Gastrocnemius medialis (tissue), 4 donors: Measurements from ENCODE around the gene PRRT2. TPM values are rescaled to one million over a fixed set of nuclear protein-coding genes. Genes with fewer than 3 reads are reported as not detected.
A peak's percentile ranks its signal among the peaks of the same experiment; 100 is the strongest.

Source experiments
- ATAC-seq, 2 donors: fragments of 150-250 bp; one replicate each; pipeline ENCODE4 v1.9.1; 2016
- DNase-seq, 2 donors: peaks; one replicate each; pipeline ENCODE4 v3.0.0-alpha.2; 2019
- H3K27ac ChIP-seq, 4 donors: fragments of 200-600 bp; sonication (generic); 1 replicate in 1 of 4; 2 replicates in 3 of 4; pipeline ENCODE4 v1.5.1; 2016 to 2018; ENCODE audit warnings: mild to moderate bottlenecking in 2 of 4, moderate library complexity in 1 of 4
- H3K27me3 ChIP-seq, 3 donors: fragments of 200-600 bp; sonication (generic) in 2 of 3; 1 replicate in 1 of 3; 2 replicates in 2 of 3; pipeline versions ENCODE4 v1.5.1 to v1.6.0; 2016 to 2019; ENCODE audit warnings: mild to moderate bottlenecking in 1 of 3, moderate library complexity in 1 of 3
- H3K36me3 ChIP-seq, 2 donors: fragments of 200-600 bp; sonication (generic) in 1 of 2; one replicate each; pipeline ENCODE4 v1.5.1; 2017 to 2018
- H3K4me1 ChIP-seq, 2 donors: fragments of 200-600 bp; sonication (generic) in 1 of 2; one replicate each; pipeline ENCODE4 v1.5.1; 2016 to 2017; ENCODE audit warnings: mild to moderate bottlenecking in 2 of 2
- H3K4me3 ChIP-seq, 4 donors: fragments of 200-600 bp; sonication (generic) in 3 of 4; 1 replicate in 1 of 4; 2 replicates in 3 of 4; pipeline ENCODE4 v1.5.1; 2016 to 2019; ENCODE audit warnings: mild to moderate bottlenecking in 2 of 4
- H3K9me3 ChIP-seq, 3 donors: fragments of 200-600 bp; sonication (generic) in 2 of 3; 1 replicate in 1 of 3; 2 replicates in 2 of 3; pipeline ENCODE4 v1.5.1; 2016 to 2019
- POLR2A ChIP-seq, 2 donors: fragments of 450-650 bp; IDR thresholded peaks; one replicate each; pipeline ENCODE4 v1.6.1; 2017; ENCODE audit warnings: antibody characterized with exemption in 2 of 2, mild to moderate bottlenecking in 2 of 2, moderate library complexity in 2 of 2
- in situ Hi-C, 4 donors: fragments of 200-750 bp; cut with MboI; loops; one replicate each; pipeline versions ENCODE4 v1.15.0 to v1.8.0; 2017; ENCODE audit warnings: low sequenced_read_pairs in 4 of 4
- intact Hi-C: fragments of 100-400 bp; cut with DNase I; formaldehyde crosslinking; loops from one replicate; pipeline ENCODE4 v1.15.1; 2023; ENCODE audit warnings: low total_unique reads
- total RNA-seq, 4 donors: library from RNA; depleted of rRNA; stranded (reverse); fragments of >200 nt; gene quantifications; one replicate each; pipeline versions ENCODE4 v1.1.0 to v1.2.3, GENCODE V29; 2016
- TF ChIP-seq, protein P1 (sequence below), 5 experiments: fragments of 450-650 bp in 3 of 5; fragments of 200-600 bp in 2 of 5; sonication (generic) in 2 of 5; IDR thresholded peaks in 4 of 5; conservative IDR thresholded peaks in 1 of 5; 1 replicate in 4 of 5; 2 replicates in 1 of 5; pipeline ENCODE4 v1.5.1; 2016 to 2019; ENCODE audit warnings: antibody characterized with exemption in 5 of 5, mild to moderate bottlenecking in 3 of 5, moderate library complexity in 3 of 5

PRRT2 gene
- total RNA-seq, 4 donors from 2014 or later, result 3.5 TPM; not detected in 3

DNA sequence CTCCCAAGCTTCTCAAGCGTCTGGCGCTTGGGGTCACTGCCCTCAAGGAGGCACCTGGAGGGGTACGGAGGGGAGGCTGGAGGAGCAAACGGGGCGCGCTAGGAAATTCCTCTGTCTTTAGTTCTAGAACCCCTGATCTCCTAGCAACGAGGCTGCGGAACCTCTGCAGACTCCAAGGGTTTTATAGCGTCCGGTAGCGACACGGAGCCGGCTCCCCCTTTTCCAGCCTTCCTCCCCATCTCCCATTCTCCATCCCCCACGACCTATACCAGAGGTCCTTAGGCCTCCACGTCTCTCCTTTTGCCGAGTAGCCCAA, 51.6 kb downstream of the PRRT2 start:
- Histone ChIP-seq H3K27me3 (no peaks in the 10 kb centered on the region), H3K9me3 (no peaks in the 10 kb centered on the region), H3K27ac (peak overlapping the region; percentile 87 to 96 (median 93)), H3K4me1 (peaks cover 18 to 20% of the 10 kb centered on the region in 2 donors), H3K36me3 (peaks cover 0 to 28% of the 10 kb centered on the region in 2 donors), H3K4me3 (peak overlapping the region; percentile 40 to 81 (median 79))
- intact Hi-C loops, result loop anchor here (1.0 to 10.0 kb wide), 6 partner anchors 37 to 161 kb away; partner anchors contain the start of genes ASPHD1, C16orf92, HIRIP3 and KCTD13
- TF ChIP-seq, protein P1, sequence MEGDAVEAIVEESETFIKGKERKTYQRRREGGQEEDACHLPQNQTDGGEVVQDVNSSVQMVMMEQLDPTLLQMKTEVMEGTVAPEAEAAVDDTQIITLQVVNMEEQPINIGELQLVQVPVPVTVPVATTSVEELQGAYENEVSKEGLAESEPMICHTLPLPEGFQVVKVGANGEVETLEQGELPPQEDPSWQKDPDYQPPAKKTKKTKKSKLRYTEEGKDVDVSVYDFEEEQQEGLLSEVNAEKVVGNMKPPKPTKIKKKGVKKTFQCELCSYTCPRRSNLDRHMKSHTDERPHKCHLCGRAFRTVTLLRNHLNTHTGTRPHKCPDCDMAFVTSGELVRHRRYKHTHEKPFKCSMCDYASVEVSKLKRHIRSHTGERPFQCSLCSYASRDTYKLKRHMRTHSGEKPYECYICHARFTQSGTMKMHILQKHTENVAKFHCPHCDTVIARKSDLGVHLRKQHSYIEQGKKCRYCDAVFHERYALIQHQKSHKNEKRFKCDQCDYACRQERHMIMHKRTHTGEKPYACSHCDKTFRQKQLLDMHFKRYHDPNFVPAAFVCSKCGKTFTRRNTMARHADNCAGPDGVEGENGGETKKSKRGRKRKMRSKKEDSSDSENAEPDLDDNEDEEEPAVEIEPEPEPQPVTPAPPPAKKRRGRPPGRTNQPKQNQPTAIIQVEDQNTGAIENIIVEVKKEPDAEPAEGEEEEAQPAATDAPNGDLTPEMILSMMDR (IDR thresholded peaks at IDR 0.05 in 4 of 5, conservative IDR thresholded peaks at IDR 0.05 in 1 of 5), result no peak
- TF ChIP-seq POLR2A (IDR thresholded peaks at IDR 0.05), result no peak
- DNase-seq (no peak), ATAC-seq (no peak)
- in situ Hi-C loops, result no loop called here

DNA sequence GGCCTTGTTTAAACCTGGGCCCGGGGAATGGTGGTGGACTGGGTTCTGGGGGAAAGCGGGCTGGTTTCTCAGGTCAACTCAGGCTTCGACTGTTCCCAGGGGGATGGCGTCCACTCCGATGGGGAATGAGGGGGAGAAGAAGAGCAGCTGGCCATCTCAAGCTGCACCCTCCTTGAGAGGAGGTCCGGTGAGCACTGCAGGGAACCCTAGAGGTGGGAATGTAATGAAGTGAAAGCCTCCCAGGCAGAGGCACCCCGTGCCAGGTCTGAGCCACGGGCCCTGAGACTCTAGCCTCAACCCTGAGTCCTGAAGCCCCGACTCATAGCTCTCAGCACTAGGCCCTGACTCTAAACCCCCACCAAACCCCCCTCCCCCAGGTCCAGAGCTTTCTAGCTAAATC, 52.2 kb downstream of the PRRT2 start:
- TF ChIP-seq POLR2A (IDR thresholded peaks at IDR 0.05), result no peak
- TF ChIP-seq, protein P1 (IDR thresholded peaks at IDR 0.05 in 4 of 5, conservative IDR thresholded peaks at IDR 0.05 in 1 of 5), result no peak
- H3K36me3 ChIP-seq, result peaks cover 0 to 22% of the 10 kb centered on the region in 2 donors
- H3K4me3 ChIP-seq, result no peak overlapping the region
- H3K27ac ChIP-seq, result no peak overlapping the region
- in situ Hi-C loops, result no loop called here
- no peaks in the 10 kb centered on the region for H3K27me3 ChIP-seq
- intact Hi-C loops, result loop anchor here (10.0 kb wide), 1 partner anchor 161 kb away; the partner anchor contains the start of gene C16orf92
- ATAC-seq (no peak), DNase-seq (no peak)
- no peaks in the 10 kb centered on the region for H3K9me3 ChIP-seq
- peaks cover 18 to 20% of the 10 kb centered on the region in 2 donors for H3K4me1 ChIP-seq

Other genes starting within 250 kb of the PRRT2 start
- under 1 TPM in 3 of 4 donors, not detected in 1; 0.12 to 0.88 (median 0.84) TPM for gene SPN, start 148.9 kb upstream of the PRRT2 start, total RNA-seq
- 1 to 10 TPM in 2 of 4 donors, under 1 TPM in 2; 0.78 to 2.5 (median 1.5) TPM for gene QPRT, start 133.0 kb upstream of the PRRT2 start, total RNA-seq
- under 1 TPM in 2 of 4 donors, not detected in 2; 0.26 to 0.31 TPM for gene C16orf54, start 66.2 kb upstream of the PRRT2 start, total RNA-seq
- gene ZG16, start 33.9 kb upstream of the PRRT2 start, total RNA-seq, result 1 to 10 TPM in 1 of 4 donors, not detected in 3; 1.7 TPM
- gene KIF22, start 21.4 kb upstream of the PRRT2 start, total RNA-seq, result 10 to 100 TPM in 3 of 4 donors, 1 to 10 TPM in 1; 9.0 to 13.9 (median 12.8) TPM
- 100 to 1,000 TPM in 2 of 4 donors, 10 to 100 TPM in 2; 68.7 to 145 (median 96.4) TPM for gene MAZ, start 5.7 kb upstream of the PRRT2 start, total RNA-seq
- 10 to 100 TPM; 15.5 to 29.2 (median 21.7) TPM for gene PAGR1, start 4.0 kb downstream of the PRRT2 start, total RNA-seq
- 10 to 100 TPM; 40.3 to 77.5 (median 47.6) TPM for gene MVP, start 8.3 kb downstream of the PRRT2 start, total RNA-seq
- 10 to 100 TPM; 35.5 to 71.8 (median 55.7) TPM for gene CDIPT, start 51.0 kb downstream of the PRRT2 start, total RNA-seq
- 1 to 10 TPM in 1 of 4 donors, under 1 TPM in 3; 0.20 to 1.7 (median 0.56) TPM for gene SEZ6L2, start 87.4 kb downstream of the PRRT2 start, total RNA-seq
- gene ASPHD1, start 88.3 kb downstream of the PRRT2 start, total RNA-seq, result not detected
- 1 to 10 TPM; 3.7 to 8.6 (median 6.3) TPM for gene KCTD13, start 114.0 kb downstream of the PRRT2 start, total RNA-seq
- gene TMEM219, start 149.9 kb downstream of the PRRT2 start, total RNA-seq, result 100 to 1,000 TPM in 1 of 4 donors, 10 to 100 TPM in 3; 48.1 to 120 (median 60.2) TPM
- gene TAOK2, start 161.7 kb downstream of the PRRT2 start, total RNA-seq, result 10 to 100 TPM; 15.9 to 31.0 (median 22.1) TPM
- gene HIRIP3, start 183.4 kb downstream of the PRRT2 start, total RNA-seq, result 10 to 100 TPM; 13.5 to 25.6 (median 17.2) TPM
- gene INO80E, start 184.0 kb downstream of the PRRT2 start, total RNA-seq, result 10 to 100 TPM; 45.4 to 74.8 (median 55.5) TPM
- gene DOC2A, start 198.8 kb downstream of the PRRT2 start, total RNA-seq, result not detected
- gene C16orf92, start 211.0 kb downstream of the PRRT2 start, total RNA-seq, result not detected
- under 1 TPM in 1 of 4 donors, not detected in 3; 0.27 TPM for gene TLCD3B, start 219.1 kb downstream of the PRRT2 start, total RNA-seq